GM19239 (cell line): ENCODE measurements around the gene FCRLB.
"Not testable (repeated sequence)": the region's sequence is repeated elsewhere in the genome, so short reads cannot be mapped to it uniquely, and the experiment has no call there.

Experiments used
- DNase-seq: peaks from one replicate; pipeline ENCODE4 v3.0.0; 2011; ENCODE audit warnings: low spot score; ENCODE audit not compliant: insufficient read length
- FAIRE-seq: peaks from 2 replicates; lab custom pipeline; 2011; peaks lifted over from hg19 to GRCh38; lab: Jason Lieb, UNC

Gene FCRLB

GRCh38 chr1:161720956-161721737, at the start of gene FCRLB:
Gene FCRLB (plus strand): TSS chr1:161721544. CDS start chr1:161722673, 1,129 bp downstream.
- DNase-seq (no peak), FAIRE-seq (no peak)

- DNase-seq, FAIRE-seq: not testable (repeated sequence)
Measured at GRCh38 chr1:161673437-161673836, 47.9 kb upstream of the FCRLB start.

GRCh38 chr1:161674447-161674846, 46.9 kb upstream of the FCRLB start:
- not testable (repeated sequence) for DNase-seq, FAIRE-seq

- DNase-seq, FAIRE-seq: not testable (repeated sequence)
Measured at GRCh38 chr1:161674908-161675307, 46.4 kb upstream of the FCRLB start.

GRCh38 chr1:161676441-161676840, 44.9 kb upstream of the FCRLB start:
- DNase-seq (no peak), FAIRE-seq (no peak)

- DNase-seq: no peak
- no peak for FAIRE-seq
Measured at GRCh38 chr1:161676958-161677689, 44.2 kb upstream of the FCRLB start.

GRCh38 chr1:161678500-161678899, 42.8 kb upstream of the FCRLB start:
- DNase-seq (no peak), FAIRE-seq (no peak)

- no peak for FAIRE-seq
- DNase-seq: no peak
Measured at GRCh38 chr1:161681879-161682278, 39.5 kb upstream of the FCRLB start.

- FAIRE-seq: no peak
- no peak for DNase-seq
Measured at GRCh38 chr1:161688946-161689345, 32.4 kb upstream of the FCRLB start.

- no peak for DNase-seq
- no peak for FAIRE-seq
Measured at GRCh38 chr1:161691846-161692245, 29.5 kb upstream of the FCRLB start.

- not testable (repeated sequence) for DNase-seq, FAIRE-seq
Measured at GRCh38 chr1:161693020-161693712, 28.2 kb upstream of the FCRLB start.

GRCh38 chr1:161698302-161698701, 23.0 kb upstream of the FCRLB start:
- not testable (repeated sequence) for DNase-seq, FAIRE-seq

- no peak for DNase-seq
- FAIRE-seq: no peak
Measured at GRCh38 chr1:161702250-161702649, 19.1 kb upstream of the FCRLB start.

- FAIRE-seq: peak; percentile 93
Measured at GRCh38 chr1:161705537-161705936, 15.8 kb upstream of the FCRLB start.

GRCh38 chr1:161706113-161706481, 15.2 kb upstream of the FCRLB start:
- no peak for FAIRE-seq

More at GRCh38 chr1:161705537-161705936, 15.8 kb upstream of the FCRLB start:
- no peak for DNase-seq

GRCh38 chr1:161706482-161707347, 14.6 kb upstream of the FCRLB start, which contains the start of gene FCRLA:
Gene FCRLA (plus strand): TSS chr1:161707229. CDS start chr1:161707265, 36 bp downstream.
- FAIRE-seq (peak; percentile 99), DNase-seq (no peak)

More at GRCh38 chr1:161706113-161706481, 15.2 kb upstream of the FCRLB start:
- no peak for DNase-seq

- FAIRE-seq (no peak), DNase-seq (no peak)
Measured at GRCh38 chr1:161707503-161707902, 13.8 kb upstream of the FCRLB start.

GRCh38 chr1:161709373-161709772, 12.0 kb upstream of the FCRLB start:
- FAIRE-seq: peak; percentile 80
- no peak for DNase-seq

- DNase-seq (no peak), FAIRE-seq (no peak)
Measured at GRCh38 chr1:161710560-161710959, 10.8 kb upstream of the FCRLB start.
